PC-9 (cell line): ENCODE data around the gene NEK7.

Experiments used
- CTCF ChIP-seq: fragments of 200-600 bp; sonication (generic); conservative IDR thresholded peaks from 2 replicates; pipeline ENCODE4 v1.6.1; 2017; ENCODE audit warnings: mixed run types, antibody characterized with exemption, mild to moderate bottlenecking, moderate library complexity
- EZH2 ChIP-seq: fragments of 200-600 bp; sonication (generic); IDR thresholded peaks from 2 replicates; pipeline ENCODE4 v1.8.0; 2017; ENCODE audit warnings: antibody characterized with exemption, low read depth

- TF ChIP-seq CTCF, result no peak
- TF ChIP-seq EZH2, result no peak
Observed at GRCh38 chr1:198271467-198271866, 114.7 kb downstream of the NEK7 start.
